Right hindlimb (tissue), 1 donor: Measurements from ENCODE around the gene ELMOD3.
"Not testable (repeated sequence)": the region's sequence is repeated elsewhere in the genome, so short reads cannot be mapped to it uniquely, and the experiment has no call there.

Experiments used
- DNase-seq: peaks from one replicate; pipeline ENCODE4 v3.0.0-alpha.2; 2018

Gene ELMOD3

DNA sequence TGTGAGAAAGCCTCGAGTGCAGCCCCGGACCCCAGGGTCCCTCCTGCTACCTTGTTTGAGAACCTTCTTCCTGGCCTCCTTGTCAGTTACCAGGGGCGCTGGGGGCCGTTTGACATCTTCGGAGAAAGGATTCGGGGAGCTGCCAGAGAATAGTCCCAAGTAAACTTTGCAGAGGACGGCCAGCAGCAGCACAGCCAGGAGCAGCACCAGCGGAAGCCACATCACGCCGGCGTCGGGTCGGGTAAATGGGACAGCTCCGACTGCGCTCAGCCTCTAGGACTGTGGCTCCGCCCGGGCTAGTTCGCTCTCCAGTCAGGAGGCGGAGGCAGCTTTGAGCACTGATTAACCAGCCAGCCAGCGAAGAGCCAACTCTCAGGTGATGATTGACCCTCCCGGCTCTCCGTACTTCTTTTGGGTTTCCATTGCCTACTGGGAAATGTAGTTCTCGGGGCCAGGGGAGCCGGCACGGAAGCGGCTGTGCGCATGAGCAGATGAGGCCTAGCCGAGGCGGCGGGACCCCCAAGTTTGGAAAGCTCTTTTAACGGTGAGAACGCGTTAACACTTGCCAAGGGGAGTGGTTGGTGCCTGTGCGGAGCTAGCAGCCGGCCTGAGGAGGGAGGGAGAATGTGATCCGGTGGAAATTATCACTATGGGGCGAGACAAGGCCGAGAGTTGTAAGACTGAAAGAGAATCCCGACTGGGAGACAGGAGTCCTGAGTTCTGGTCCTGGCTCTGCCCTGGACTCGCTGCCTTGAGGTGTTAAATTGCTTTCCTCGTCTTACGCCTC is at the start of gene ELMOD3, which contains the start of gene RETSAT:
TSS of gene ELMOD3 (plus strand) at position 484 of the 787 bp plus-strand sequence. CDS start 2,430 bp downstream, outside the sequence.
TSS of gene RETSAT (minus strand) at position 243 of the 787 bp plus-strand sequence. CDS start at position 222, 21 bp downstream.
- DNase-seq: peak; percentile 99

DNA sequence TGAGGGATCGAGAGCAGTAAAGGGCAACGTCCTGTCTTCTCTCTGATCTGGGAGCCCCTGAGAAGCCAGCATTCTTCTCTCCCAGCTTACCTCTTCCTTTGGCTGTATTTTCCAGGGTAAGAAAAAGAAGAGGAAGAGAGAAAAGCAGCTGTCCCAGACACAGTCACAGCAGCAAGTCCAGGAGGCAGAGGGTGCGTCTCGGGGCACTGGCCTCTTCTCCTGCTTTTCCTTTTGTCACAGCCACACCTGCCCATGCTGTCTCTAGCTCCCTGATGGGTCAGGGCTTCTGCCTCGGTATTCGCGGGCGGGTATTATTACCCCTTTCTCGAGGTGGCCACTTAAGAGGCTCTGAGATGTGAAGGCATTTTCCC is 47.1 kb upstream of the ELMOD3 start:
- DNase-seq: no peak

DNA sequence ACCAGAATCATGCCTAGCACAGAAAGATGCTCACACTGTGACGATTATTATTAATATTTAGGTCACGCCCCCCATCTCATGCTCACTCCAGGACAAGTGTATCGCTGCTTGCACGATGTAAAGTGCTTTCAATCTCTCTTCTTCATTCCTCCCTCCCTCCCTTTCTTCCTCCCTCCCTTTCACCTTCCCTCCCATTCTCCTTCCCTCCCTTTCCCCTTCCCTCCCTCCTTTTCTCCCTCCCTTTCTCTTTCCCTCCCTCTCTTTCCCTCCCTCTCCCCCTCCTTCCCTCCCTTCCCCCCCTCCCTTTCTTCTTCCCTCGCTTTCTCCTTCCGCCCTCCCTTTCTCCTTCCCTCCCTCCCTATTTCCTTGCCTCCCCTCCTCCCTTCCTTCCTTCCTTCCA is 46.4 kb upstream of the ELMOD3 start:
- no peak for DNase-seq

DNA sequence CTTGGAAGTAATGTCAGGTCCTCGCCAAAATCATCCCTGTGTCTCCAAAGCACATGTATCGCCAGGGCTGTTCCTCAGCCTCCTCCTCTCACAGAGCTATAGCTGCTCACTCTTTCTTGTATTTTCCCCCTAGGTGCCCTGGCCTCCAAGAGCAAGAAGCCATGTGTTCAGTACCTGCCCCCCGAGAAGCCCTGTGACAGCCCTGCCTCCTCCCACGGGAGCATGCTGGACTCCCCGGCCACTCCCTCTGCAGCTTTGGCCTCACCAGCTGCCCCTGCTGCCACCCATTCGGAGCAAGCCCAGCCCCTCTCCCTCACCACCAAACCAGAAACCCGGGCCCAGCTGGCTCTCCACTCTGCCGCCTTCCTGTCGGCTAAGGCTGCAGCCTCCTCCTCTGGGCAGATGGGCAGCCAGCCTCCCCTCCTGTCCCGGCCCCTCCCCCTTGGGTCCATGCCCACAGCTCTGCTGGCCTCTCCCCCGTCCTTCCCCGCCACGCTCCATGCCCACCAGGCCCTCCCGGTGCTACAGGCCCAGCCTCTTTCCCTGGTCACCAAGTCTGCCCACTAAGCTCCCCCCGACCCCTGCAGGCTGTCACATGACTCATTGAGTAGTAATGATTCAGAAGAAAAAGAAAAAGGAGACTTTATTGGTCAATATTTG is 45.5 kb upstream of the ELMOD3 start:
- DNase-seq: peak; percentile 86

DNA sequence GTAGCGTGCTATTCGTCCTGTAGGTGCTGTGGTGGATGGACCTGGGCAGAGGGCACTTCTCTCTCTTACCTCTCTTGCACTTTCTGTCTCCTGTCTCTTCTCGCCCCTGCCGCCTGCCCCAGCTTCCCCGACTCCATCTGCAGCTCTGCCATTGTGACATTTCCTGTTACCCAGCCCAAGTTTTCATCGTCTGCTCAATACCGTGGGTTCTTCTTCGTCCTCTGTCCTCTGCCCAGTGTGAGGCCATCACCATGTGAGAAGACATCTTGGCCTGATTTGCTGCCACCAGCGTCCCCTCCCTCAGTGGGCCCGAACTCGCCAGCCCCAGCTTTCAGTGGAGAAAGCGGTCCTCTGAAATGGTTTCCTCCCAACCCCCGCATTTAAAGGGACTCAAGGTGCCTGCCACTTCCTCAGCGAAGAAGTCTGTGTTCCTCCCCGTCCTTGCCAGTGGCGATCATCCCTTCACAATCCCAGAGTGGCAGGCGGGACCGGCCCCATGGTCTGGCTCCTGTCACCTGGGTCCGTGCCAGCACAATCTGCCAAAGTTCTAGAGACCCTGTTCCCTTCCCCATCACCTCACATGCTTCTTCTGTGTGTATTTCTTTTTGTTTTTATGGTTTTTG is 44.8 kb upstream of the ELMOD3 start:
- DNase-seq: no peak

DNA sequence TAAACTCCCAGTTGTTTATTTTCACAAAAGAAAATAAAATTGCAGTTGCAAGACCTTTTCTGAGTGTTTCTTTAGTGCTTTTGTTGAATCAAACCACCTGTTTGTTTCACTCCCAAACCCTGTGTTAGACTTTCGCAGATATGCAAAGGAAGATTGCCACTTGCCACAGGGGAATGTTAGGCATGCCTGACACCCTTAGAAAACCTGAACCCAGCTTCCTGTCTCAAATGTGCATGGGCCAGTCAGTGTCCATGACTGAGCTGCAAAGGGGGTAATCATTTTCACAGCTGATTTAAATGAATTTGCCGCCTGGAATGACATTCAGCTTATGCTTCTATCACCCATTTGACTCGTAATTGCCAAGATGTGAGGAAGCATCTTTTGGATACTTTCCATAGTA is 44.2 kb upstream of the ELMOD3 start:
- no peak for DNase-seq

DNA sequence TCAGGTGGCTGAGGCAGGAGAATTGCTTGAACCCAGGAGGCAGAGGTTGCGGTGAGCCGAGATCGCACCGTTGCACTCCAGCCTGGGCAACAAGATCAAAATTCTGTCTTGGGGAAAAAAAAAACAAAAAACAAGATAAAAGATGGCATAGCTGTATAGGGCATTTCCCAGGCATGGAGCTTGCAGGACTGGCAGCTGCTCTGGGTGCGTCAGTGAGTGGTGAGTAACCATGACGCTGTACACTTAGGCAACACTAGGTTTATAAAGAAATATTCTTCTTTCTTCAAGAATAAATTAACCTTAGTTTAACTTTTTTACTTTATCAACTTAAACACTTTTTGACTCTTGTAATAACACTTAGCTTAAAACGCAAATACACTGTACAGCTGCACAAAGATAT is 42.2 kb upstream of the ELMOD3 start:
- no peak for DNase-seq

DNA sequence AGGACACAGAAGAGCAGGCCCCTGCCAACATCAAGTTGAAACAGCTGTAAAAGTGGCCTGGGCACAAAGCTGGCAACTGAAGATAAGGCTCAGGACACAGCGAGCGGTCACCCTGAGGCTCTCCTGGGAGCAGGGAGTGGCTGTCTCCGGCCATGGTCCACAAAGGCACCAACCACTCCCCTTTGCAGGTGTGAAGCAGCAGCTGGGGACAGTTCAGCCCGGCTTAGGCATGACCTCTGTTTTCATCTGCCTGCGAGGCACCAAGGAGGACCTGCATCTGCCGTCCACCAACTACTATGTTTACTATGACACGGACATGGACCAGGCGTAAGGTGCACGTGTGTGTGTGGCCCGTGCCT is 39.7 kb upstream of the ELMOD3 start:
- DNase-seq: no peak

DNA sequence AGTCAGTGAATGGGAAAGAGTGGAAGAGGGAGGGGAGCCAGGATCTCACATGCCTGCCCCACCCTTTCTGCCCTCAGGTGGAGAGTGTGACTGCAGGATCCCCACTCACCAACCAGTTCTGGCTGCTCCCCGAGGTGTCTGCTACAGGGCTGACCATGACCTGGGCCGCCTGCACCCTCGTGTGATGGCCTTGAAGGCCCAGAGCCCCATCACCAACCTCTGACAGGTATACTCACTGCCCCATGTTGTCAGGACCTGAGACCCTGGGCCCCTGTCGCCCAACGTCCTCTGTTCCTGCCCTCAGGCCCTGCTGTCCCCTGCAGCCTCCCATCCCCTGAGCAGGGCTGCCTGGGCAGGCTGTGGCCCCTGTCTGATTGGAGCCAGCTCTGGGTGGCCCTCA is 38.6 kb upstream of the ELMOD3 start:
- DNase-seq: not testable (repeated sequence)

DNA sequence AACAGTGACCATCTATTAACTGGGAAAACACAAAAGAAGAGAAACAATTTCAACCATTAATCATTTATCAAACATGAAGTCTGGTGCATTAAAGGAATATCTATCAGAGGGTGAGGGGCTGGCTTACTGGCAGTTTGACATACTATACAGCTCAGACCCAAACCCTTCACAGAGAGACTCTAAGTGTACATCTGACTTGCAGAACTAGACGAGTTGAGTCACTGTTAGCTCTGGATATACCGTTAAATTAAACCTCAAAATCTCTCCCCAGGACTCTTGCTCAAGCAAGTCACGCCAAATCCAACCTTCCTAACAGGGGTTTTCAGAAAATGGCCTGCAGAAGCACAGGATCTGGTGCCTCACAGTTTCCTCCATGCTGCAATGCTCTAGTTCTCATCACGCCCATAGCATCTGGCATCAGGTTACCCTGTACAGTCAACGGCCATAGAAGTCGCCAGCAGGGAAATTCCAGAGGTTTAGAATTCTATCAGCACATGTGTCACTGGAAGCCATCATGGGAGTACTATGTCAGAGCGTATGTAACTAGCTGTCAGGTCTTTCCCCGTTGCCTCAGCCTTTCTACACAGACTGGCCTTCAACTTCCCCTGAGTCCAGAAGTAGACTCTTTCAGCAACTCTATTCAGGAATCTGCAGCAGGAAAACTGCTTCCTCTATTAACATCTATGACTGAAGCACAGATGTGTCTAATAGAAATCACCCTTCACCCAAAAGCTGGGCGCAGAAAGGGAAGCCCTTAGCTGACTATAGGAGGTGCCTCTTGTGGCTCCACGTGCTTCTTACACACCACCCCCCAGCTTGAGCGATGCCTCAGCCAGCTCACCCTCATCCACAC is 36.1 kb upstream of the ELMOD3 start:
- DNase-seq: peak; percentile 62

DNA sequence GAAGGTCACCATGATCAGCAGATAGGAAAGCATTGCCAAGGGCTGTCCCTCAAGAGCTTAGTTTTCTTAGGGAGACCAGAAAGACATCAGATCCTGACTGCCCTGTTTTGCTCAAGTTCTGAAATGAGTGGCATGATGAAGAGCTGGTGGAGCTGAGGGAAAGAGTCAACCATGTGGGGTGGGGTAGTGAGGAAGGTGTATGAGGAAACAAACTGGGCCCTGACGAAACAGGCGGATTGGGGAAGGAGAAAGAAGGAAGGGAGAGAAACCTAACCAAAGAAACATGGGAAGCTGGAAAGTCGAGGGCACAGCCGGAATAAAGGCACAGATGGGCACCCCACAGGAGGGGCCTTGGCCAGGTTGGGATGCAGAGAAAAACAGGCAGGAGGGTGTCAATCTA is 34.8 kb upstream of the ELMOD3 start:
- DNase-seq: no peak

DNA sequence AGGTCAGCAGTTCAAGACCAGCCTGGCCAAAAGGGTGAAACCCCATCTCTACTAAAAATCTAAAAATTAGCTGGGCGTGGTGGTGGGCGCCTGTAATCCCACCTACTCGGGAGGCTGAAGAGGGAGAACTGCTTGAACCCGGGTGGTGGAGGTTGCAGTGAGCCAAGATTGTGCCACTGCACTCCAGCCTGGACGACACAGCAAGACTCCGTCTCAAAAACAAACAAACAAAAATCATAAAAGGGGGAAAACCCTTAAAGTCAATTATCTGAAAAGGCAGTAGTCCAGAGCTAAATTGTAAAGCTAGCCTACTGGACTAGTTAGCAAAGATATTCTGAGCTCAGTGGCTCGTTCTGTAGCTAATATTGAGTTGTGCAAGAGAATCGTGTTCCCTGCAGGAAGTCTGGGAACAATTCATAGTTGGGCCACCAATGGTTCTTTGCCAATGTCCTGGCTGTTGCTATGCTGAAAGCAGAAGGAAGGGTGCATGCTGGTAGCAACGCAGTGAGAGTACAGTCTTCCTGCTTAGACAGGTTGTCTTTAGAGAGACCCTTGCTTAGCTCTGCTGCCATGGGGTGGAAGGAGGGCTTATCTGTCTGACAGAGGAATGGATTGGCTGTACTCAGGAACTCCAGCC is 31.1 kb upstream of the ELMOD3 start:
- DNase-seq: no peak

DNA sequence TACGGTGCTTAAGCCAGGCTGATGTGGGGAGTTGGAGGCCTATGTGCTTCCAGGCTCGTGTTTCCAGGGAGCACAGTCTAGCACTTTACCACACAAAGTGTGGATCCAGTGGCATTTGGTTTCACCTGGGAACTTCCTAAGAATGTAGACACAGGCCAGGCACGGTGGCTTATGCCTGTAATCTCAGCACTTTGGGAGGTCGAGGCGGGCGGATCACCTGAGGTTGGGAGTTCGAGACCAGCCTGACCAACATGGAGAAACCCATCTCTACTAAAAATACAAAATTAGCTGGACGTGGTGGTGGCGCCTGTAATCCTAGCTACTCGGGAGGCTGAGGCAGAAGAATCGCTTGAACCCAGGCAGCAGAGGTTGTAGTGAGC is 30.6 kb upstream of the ELMOD3 start:
- DNase-seq: not testable (repeated sequence)

DNA sequence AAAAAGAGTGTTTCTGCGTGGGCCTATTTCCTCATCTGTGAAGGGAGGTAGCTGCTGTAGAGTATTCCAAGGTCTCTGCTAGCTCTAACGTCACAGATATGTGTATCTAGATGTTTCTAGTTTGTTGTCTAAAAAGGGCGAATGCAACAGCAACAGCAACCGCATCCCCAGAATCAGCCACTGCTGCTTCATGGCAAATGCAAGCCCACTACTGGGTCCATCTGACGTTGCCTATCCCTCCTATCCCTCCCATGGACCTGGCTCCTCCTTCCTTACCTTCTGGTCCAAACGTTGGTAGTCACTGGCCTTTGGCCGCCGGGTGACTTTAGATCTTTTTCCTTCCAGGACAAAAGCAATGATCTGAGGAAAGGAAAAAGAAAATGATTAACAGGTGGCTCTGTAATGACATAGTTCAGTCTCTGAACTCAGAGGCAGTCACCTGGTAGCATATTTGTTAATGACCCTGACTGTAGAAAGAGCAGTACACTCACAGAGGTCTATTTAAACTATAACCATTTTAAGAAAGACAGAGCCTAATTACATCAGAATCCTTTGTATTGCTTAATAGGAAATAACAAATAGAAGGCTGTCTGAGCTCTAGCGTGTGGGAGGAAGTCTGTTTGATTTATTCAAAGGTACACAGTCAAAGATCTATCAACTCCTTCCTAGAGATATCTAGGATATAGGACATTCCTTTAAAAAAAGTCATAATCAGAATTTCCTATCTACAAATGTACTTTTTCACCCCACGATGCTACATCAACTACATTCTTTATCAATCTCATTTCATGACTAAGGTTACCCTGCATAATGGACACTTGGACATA is 29.7 kb upstream of the ELMOD3 start:
- no peak for DNase-seq

DNA sequence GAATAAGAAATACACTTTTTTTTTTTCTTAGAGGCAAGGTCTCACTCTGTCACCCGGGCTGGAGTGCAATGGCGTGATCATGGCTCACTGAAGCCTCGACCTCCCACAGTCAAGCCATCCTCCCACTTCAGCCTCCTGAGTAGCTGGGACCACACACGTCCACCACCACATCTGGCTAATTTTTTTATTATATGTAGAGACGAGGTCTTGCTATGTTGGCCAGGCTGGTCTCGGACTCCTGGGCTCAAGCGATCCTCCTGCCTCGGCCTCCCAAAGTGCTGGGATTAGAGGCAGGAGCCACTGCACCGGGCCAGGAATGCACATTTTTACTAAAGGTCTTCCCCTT is 29.1 kb upstream of the ELMOD3 start:
- no peak for DNase-seq

DNA sequence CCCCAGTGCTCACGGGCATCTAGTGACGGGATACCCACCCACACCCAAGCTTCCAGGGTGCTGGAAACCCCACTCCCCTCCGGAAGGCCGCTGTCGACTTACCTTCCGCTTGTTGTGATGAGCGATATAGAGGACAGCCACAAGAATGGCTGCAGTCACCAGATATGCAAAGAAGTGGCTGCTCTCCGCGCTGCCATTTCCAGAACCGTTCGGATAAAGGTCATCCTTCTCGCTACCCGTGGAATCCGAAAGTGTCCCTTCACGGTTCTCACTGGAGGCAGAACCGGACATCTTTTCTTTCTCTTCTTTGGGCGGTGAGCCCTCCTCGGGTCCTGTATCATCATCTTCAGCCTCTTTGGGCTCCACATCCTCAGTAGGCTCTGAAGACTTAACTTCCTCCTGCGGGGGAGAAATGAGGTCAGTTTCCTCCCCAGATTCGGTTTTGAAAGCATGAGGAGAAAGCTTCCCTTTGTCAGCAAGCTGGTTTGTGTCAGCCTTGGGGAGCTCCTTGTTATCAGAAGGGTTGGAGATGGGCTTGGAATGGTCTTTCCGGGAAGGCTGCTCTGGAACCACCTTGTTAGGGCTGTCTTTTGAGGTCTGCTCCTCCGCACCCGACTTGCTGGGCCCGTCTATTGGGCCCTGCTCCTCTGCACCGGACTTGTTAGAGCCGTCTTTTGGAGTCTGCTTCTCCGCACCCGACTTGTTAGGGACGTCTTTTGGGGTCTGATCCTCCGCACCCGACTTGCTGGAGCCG is 28.0 kb upstream of the ELMOD3 start:
- no peak for DNase-seq

DNA sequence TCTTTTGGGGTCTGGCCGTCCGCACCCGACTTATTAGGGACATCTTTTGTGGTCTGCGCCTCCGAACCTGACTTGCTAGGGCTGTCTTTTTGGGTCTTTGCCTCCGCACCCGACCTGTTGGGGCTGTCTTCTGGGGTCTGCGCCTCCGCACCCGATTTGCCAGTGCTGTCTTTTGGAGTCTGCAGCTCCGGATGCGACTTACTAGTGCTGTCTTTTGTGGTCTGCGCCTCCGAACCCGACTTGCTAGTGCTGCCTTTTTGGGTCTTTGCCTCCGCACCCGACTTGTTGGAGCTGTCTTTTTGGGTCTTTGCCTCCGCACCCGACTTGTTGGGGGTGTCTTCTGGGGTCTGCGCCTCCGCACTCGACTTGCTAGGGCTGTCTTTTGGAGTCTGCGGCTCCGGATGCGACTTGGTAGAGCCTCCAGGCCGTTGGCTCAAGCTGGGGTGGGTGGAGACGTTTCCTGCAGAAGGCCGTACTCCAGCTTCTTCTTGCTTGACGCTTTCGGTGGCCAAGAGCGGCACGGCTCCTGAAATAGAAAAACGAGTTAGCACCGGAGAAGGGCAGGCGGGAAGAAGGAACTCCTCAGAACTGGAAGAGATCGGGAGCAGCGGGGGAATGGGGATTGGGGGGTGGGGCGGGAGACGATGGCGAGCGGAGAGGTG is 27.3 kb upstream of the ELMOD3 start:
- DNase-seq: peak; percentile 65

DNA sequence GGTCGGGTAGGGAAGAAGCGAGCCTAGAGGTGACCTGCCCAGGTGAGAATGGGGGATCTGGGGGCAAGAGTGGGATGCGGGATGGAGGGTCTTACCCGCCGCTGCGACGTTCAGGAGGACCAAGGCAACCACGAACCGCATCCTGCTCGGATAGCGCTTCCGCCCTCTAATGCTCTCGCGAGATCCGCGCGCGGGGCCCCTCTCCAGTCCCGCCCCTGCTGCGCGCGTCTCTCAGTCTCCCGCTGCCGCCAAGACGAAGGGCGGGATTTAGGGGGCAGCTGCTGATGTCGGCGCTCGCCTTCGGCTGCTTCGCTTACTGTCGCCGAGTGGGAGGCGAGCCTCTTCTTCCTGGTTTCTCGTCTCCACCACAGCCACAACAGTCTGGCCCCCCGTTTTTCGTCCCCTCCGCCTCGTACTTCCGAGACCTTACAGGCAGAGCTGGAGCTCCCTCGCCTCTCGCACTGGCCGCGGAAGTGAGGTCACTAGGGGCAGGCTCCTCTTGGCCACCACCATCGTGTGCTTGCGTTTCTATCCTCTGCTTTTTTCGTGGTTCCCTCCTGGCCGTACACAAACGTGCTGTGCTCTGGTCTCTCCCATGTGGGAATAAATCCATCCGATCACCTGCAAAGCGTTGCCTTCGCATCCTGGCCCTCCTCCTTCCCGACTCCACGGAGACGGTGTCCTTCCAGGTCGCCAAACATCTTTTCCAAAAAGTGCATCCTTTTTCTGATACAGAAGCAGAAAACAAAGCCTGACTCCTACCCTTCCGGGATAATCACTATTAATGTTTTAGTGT is 26.5 kb upstream of the ELMOD3 start, which contains the start of gene TGOLN2:
TSS of gene TGOLN2 (minus strand) at position 168 of the 796 bp plus-strand sequence. CDS start at position 141, 27 bp downstream.
- DNase-seq: peak; percentile 96

DNA sequence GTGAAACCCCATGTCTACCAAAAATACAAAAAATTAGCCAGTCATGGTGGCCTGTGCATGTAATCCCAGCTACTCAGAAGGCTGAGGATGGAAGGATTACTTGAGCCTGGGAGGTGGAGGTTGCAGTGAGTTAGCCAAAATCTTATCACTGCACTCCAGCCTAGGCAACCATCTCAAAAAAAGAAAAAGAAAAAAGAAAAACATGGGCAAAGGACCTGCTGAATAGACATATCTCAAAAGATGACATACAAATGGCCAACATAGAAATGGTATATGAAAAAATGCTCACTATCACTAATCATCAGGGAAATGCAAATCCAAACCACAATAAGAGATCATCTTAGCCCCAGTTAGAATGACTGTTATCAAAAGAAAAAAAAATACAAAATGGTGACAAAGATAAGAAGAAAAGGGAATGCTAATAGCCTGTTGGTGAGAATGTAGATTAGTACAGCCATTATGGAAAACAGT is 25.4 kb upstream of the ELMOD3 start:
- DNase-seq: no peak
